HUES6 (cell line): Measurements from ENCODE around the gene PIGN.

Source experiments
- H3K27ac ChIP-seq: 2 replicates; pipeline ENCODE4 v1.7.0; 2013; ENCODE audit warnings: low read depth, mild to moderate bottlenecking, low read length, inconsistent platforms
- H3K27me3 ChIP-seq: 2 replicates; pipeline ENCODE4 v1.6.1; 2013; ENCODE audit warnings: low read length; ENCODE audit not compliant: control insufficient read depth, insufficient read depth
- H3K36me3 ChIP-seq: 2 replicates; pipeline ENCODE4 v1.6.1; 2013; ENCODE audit warnings: low read length; ENCODE audit not compliant: control insufficient read depth, insufficient read depth
- H3K4me1 ChIP-seq: 2 replicates; pipeline ENCODE4 v1.6.1; 2013; ENCODE audit warnings: low read length; ENCODE audit not compliant: control insufficient read depth, insufficient read depth
- H3K4me3 ChIP-seq: 2 replicates; pipeline ENCODE4 v1.5.1; 2013; ENCODE audit warnings: low read depth, low read length
- H3K9ac ChIP-seq: one replicate; pipeline ENCODE4 v1.6.1; 2013; ENCODE audit warnings: mild to moderate bottlenecking, low read length
- H3K9me3 ChIP-seq: 2 replicates; pipeline ENCODE4 v1.6.1; 2013; ENCODE audit warnings: low read depth, low read length; ENCODE audit not compliant: control insufficient read depth, insufficient read depth

Gene PIGN

DNA sequence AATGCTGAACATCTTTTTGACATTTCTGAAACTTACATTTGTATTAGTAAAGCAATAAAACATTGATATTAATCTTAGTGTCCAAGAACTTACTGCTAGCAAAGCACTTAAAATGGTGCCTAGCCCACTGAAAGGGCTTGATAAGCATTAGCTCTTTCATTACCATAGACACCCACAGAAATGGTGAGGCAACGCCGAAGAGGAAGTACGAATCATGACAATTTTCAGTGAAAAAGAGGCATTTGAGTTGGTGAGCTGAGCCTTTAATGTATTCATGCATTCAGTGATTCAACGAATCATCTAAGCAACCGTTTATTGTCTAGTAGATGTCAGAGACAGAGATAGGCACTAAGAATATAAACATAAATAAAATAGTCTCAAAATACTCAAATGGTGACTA lies 101.1 kb downstream of the PIGN start:
- H3K36me3 ChIP-seq: 0 out of 2 replicates have a peak, but pooled peaks cover 2% of the 10 kb centered on the region
- H3K4me1 ChIP-seq: no peaks in the 10 kb centered on the region
- no peaks in the 10 kb centered on the region for H3K27me3 ChIP-seq
- no peak overlapping the region for H3K4me3 ChIP-seq
- H3K27ac ChIP-seq: no peak overlapping the region
- no peaks in the 10 kb centered on the region for H3K9me3 ChIP-seq
- no peak overlapping the region for H3K9ac ChIP-seq

DNA sequence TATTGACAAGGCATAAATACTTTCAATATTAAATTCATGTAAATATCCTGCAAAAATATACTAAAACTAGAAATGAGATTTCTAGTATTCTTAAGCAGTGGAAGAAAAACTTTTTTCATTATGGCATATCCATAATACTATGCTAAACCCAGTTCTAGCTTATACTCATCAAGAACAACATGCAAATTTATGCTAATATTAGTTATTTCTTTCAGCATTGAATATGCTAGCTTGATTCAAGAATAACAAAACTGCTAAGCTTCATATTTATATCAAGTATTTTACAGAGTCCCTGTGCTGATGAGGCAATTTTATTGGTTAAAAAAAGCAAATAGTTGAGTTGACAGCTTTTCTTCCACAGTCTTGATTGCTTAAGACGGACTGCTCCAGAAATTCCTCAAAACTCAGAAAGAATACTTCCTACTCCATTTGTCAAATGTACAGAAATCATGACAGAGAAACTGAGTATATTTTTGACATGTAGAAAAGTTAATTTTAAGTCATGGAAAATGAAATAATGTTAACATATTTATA lies 105.0 kb downstream of the PIGN start:
- H3K36me3 ChIP-seq: 0 out of 2 replicates have a peak, but pooled peaks cover 2% of the 10 kb centered on the region
- no peaks in the 10 kb centered on the region for H3K4me1 ChIP-seq
- no peaks in the 10 kb centered on the region for H3K27me3 ChIP-seq
- H3K9ac ChIP-seq: no peak overlapping the region
- no peak overlapping the region for H3K4me3 ChIP-seq
- no peak overlapping the region for H3K27ac ChIP-seq
- no peaks in the 10 kb centered on the region for H3K9me3 ChIP-seq

DNA sequence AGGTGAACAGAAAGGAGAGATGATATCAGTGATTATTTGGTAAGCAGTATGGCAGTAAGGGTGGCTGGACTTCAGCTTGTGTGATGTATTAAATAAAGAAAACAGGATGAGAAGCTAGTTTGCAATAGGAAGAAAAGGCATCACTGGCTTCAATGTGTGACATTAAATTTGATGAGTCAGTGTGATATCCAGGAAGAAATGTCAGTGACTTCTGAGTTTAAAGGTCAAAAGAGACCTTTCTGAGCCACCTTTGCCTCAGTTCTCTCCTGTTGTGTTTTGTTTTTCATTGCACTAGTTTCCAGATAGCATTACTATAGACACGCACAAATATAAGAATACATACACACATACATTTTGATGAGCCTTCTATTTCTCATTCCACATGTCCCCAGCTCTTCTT lies 105.6 kb downstream of the PIGN start:
- Histone ChIP-seq H3K4me3 (no peak overlapping the region), H3K9ac (no peak overlapping the region), H3K27me3 (no peaks in the 10 kb centered on the region), H3K9me3 (no peaks in the 10 kb centered on the region), H3K27ac (no peak overlapping the region), H3K36me3 (0 out of 2 replicates have a peak, but pooled peaks cover 2% of the 10 kb centered on the region), H3K4me1 (no peaks in the 10 kb centered on the region)

DNA sequence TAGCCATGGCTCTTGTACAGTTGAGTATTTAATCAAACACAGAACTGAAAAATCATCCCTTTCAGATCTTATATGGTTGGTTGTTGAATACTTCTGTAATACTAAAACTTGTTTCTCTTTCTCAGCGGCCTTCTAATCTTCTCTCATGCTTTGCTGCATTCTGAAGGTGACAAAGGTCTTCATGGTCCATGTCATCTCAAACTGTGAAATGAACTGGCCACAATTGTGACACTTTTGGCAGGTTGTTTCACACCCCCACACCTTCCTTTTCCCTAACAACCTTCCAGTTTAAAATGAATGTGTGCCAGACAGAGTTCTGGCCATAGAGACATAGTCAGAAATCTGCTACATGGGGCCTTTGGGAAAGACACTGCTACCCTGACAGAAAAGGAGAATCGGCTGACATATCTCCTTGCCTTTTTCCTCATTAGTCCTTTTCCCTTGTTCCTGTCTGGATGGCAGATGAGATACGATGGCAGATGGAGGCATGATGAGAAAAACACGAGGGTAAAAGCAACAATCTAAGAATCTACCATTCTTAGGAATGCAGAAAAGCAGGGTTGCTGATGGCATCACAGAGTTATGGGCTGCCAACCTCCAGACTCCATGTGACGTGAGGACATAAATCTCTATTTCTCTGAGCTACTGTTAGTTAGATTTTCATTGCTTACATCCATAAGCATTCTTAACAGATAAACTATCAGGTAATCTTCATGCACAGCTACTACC lies 106.5 kb downstream of the PIGN start:
- 0 out of 2 replicates have a peak, but pooled peaks cover 2% of the 10 kb centered on the region for H3K36me3 ChIP-seq
- H3K4me1 ChIP-seq: no peaks in the 10 kb centered on the region
- no peak overlapping the region for H3K4me3 ChIP-seq
- H3K9me3 ChIP-seq: no peaks in the 10 kb centered on the region
- no peaks in the 10 kb centered on the region for H3K27me3 ChIP-seq
- H3K27ac ChIP-seq: no peak overlapping the region
- no peak overlapping the region for H3K9ac ChIP-seq

DNA sequence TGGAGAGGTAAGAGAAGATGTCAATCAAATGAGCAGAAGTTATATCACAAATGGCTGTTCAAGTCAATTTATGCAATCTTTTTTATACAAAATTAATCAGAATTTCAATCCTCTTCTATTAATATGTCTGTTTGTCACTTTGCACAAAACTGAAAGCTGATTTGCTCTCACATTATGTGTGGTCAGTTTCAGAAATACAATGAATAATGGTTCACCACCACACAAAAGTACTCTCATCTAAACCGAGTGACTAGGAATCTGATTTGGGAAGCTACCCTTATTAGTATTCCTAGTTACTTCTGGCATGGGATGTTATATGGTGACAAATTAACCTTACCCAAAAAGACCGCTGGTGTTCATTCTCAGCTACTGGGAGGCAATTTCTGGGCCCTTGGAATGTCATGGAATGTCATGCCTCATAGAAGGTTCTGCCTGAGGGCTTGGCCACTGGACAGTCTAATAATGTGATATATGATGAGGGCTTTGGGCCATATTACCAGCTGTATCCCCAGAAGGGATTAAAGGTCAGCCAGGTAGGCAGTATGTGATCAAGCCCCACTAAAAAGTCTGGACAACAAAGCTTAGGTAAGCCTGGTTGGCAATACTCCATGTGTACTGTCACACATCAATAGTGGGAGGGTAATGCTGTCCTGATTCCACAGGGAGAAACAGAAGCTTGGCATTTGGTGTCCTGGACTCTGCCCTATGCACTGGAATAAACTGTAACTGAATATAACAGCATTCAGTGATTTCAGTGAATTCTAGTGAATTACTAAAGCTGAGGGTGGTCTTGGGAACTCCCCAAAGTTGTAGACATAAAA lies 113.2 kb downstream of the PIGN start:
- no peak overlapping the region for H3K27ac ChIP-seq
- H3K4me3 ChIP-seq: no peak overlapping the region
- H3K36me3 ChIP-seq: no peaks in the 10 kb centered on the region
- no peaks in the 10 kb centered on the region for H3K27me3 ChIP-seq
- no peaks in the 10 kb centered on the region for H3K9me3 ChIP-seq
- H3K9ac ChIP-seq: no peak overlapping the region
- no peaks in the 10 kb centered on the region for H3K4me1 ChIP-seq

DNA sequence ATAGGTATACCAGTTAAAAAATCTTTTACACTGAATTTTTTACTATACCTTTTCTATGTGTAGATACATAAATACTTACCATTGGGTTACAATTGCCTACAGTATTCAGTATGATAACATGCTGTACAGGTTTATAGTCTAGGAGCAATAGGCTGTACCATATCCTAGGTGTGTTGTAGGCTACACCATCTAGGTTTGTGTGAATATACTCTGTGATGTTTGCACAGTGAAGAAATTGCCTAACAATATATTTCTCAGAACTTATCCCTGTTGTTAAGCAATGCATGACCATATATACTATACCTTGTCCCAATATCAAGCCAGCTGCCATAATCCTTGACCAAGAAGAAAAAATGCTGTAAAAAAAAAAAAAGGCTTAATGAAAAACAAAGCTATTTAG lies 114.5 kb downstream of the PIGN start:
- H3K27me3 ChIP-seq: no peaks in the 10 kb centered on the region
- no peak overlapping the region for H3K9ac ChIP-seq
- no peak overlapping the region for H3K27ac ChIP-seq
- no peaks in the 10 kb centered on the region for H3K9me3 ChIP-seq
- H3K4me1 ChIP-seq: no peaks in the 10 kb centered on the region
- H3K4me3 ChIP-seq: no peak overlapping the region
- no peaks in the 10 kb centered on the region for H3K36me3 ChIP-seq

DNA sequence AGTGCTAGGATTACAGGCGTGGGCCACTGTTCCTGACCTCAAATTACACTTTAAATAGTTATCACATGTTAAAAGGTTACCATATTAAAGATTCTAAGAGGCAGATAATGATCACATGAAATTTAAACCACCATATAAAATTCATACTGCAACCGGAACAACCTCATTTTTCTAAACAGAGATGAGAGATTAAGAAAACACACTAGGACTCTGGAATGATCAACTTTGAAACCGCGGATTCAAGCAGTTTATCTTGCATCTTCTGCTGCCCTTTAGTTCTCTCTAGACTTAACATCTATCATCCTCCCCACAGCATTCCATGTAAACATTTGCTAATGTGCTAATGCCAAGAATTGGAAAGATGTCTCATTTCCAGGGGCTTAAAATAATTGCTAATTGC lies 115.8 kb downstream of the PIGN start:
- Histone ChIP-seq H3K36me3 (no peaks in the 10 kb centered on the region), H3K4me3 (no peak overlapping the region), H3K27ac (no peak overlapping the region), H3K9me3 (no peaks in the 10 kb centered on the region), H3K4me1 (no peaks in the 10 kb centered on the region), H3K9ac (no peak overlapping the region), H3K27me3 (no peaks in the 10 kb centered on the region)

DNA sequence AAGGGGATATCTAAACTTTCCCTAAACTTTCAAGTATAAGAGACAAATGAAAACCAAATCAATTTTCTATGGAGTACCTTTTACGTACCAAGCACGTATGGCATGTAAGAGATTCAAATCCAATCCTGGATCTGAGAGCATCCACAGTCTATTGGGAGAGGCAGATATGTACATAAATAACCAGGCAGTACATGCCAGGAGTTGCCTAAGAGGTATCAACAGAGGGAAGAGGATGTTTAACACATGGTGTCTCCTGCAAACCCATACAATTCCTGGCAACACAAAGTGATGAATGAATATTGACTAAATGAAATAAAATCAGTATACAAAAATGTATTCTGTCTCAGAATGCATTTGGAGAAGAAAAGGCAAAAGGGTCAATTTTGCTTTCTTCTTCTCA lies 116.6 kb downstream of the PIGN start:
- Histone ChIP-seq H3K36me3 (no peaks in the 10 kb centered on the region), H3K27me3 (no peaks in the 10 kb centered on the region), H3K9ac (no peak overlapping the region), H3K27ac (no peak overlapping the region), H3K4me3 (no peak overlapping the region), H3K9me3 (no peaks in the 10 kb centered on the region), H3K4me1 (no peaks in the 10 kb centered on the region)

DNA sequence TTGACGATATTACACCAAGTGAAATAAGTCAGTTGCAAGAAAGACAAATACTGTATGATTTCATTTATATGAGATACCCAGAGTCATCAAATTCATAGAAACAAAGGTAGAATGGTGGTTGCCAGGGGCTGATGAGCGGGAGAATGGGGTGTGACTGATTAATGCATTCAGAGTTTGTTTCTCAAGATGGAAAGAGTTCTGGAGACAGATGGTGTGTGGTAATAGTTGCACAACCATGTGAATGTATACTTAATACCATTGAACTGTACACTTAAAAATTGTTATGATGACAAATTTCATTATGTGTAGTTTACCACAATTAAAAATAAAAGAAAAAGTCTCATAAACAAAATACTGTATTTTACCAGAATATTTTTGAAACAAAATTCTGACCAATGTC lies 117.3 kb downstream of the PIGN start:
- H3K4me3 ChIP-seq: no peak overlapping the region
- no peaks in the 10 kb centered on the region for H3K36me3 ChIP-seq
- H3K27ac ChIP-seq: no peak overlapping the region
- no peak overlapping the region for H3K9ac ChIP-seq
- no peaks in the 10 kb centered on the region for H3K9me3 ChIP-seq
- no peaks in the 10 kb centered on the region for H3K4me1 ChIP-seq
- H3K27me3 ChIP-seq: no peaks in the 10 kb centered on the region

DNA sequence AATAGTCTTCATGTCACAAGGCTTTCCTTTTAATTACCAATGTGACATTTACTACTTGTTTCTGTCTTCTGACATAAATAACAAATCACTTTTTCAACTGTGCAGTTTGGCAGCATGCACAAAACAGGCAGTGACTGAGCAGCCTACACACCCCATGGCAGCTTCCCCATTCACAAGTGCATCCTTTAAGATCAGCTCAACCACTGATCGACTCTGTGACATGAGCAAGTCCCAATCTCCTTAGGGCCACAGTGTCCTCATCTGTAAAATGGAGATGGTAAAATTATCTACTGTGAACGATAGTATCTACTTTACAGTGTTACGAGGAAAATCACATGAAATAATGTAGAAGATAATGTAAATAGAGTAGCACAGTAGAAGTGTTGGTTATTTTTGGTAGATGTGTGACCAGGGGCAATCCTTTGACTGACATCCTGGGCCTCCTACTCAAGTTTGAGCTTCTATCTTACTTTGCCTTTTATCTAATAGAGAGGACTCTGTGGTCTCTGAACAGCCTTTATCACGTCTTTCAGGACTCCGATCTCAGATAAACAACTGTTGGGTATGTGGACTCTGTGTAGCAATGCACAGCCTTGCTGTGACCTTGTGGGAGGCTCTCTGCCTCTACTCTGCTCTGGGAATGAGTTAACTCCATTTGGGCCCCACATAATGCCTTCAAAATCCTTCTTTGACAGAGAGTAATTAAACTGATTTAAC lies 120.6 kb downstream of the PIGN start:
- H3K27ac ChIP-seq: no peak overlapping the region
- H3K4me1 ChIP-seq: no peaks in the 10 kb centered on the region
- H3K9ac ChIP-seq: no peak overlapping the region
- no peaks in the 10 kb centered on the region for H3K36me3 ChIP-seq
- no peak overlapping the region for H3K4me3 ChIP-seq
- no peaks in the 10 kb centered on the region for H3K9me3 ChIP-seq
- H3K27me3 ChIP-seq: no peaks in the 10 kb centered on the region

DNA sequence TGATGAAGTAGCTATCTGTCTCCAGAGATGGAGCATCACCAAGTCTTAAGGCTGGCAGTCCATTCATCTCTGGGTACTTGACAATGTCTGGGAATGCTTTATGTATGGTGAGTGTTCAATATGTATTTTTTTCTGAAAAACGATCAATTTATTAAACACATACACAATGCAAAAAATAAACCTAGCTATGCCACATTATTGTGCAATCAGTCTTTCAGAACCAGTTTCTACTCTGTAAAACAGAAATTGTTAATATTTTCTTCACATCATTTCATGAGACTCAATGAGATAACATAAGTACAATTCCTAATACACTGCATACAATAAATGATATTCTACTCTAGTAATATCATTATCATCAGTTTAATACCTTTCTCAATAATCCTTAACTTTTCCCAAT lies 122.5 kb downstream of the PIGN start:
- Histone ChIP-seq H3K9me3 (no peaks in the 10 kb centered on the region), H3K4me1 (no peaks in the 10 kb centered on the region), H3K27me3 (no peaks in the 10 kb centered on the region), H3K4me3 (no peak overlapping the region), H3K36me3 (no peaks in the 10 kb centered on the region), H3K27ac (no peak overlapping the region), H3K9ac (no peak overlapping the region)
